Measurements from ENCODE around the gene IL17RA. TPM values are rescaled to one million over a fixed set of nuclear protein-coding genes. Genes with fewer than 3 reads are reported as not detected.

The IL17RA gene
- total and polyA plus RNA-seq, 2 of the 4 experiments (the other 2 are of a cell fraction): 5.2 to 15.3 TPM

GRCh38 chr22:17101475-17102296, 16.9 kb downstream of the IL17RA start:
- in situ Hi-C loops (cut with MboI; ENCODE audit: low sequenced_read_pairs) (no loop called here), intact Hi-C loops (cut with micrococcal nuclease) (no loop called here), dilution Hi-C loops (cut with HindIII; ENCODE audit: low sequenced_read_pairs, unreplicated experiment) (no loop called here)
- POLR2A ChIA-PET (ENCODE audit: unreplicated experiment): interaction anchor here (0.6 kb wide), 1 partner anchor 168 kb away, joined by 3 read pairs; no protein-coding TSS in a partner anchor
- H3K9me3 ChIP-seq (ENCODE audit: control insufficient read depth, insufficient read depth, low read length): no peaks in the 10 kb centered on the region
- H3K4me1 ChIP-seq (ENCODE audit: control insufficient read depth, insufficient read depth, low read length): no peaks in the 10 kb centered on the region
- no peak overlapping the region for H2BK5ac ChIP-seq (ENCODE audit: low read depth, low read length, poor library complexity, severe bottlenecking)
- H3K18ac ChIP-seq (ENCODE audit: low read depth, low read length): no peak overlapping the region
- H2AK9ac ChIP-seq (replicated peaks; ENCODE audit: low read depth, low read length, poor library complexity): no peak overlapping the region
- no peak overlapping the region for H2BK15ac ChIP-seq (ENCODE audit: low read depth, low read length)
- no peak overlapping the region for H3K27ac ChIP-seq (ENCODE audit: insufficient read depth, low read length)
- peaks cover 3 to 5% of the 10 kb centered on the region in 2 experiments; a peak in 2 of 4 replicates for H3K79me1 ChIP-seq (ENCODE audit: low read depth in 1 of 2, low read length in 2 of 2)
- H2BK120ac ChIP-seq (ENCODE audit: low read depth, low read length): no peak overlapping the region
- no peak for ATAC-seq (ENCODE audit: low read depth)
- no peak overlapping the region for H3K4ac ChIP-seq (ENCODE audit: low read depth, low read length)
- H4K91ac ChIP-seq (ENCODE audit: insufficient read depth, low read depth, low read length): no peak overlapping the region
- peaks cover 10% of the 10 kb centered on the region for H3K9me1 ChIP-seq (ENCODE audit: insufficient read depth, low read length)
- peaks cover 9% of the 10 kb centered on the region for H4K20me1 ChIP-seq (ENCODE audit: insufficient read depth, low read length)
- H3K14ac ChIP-seq (replicated peaks; ENCODE audit: low read depth, low read length): no peak overlapping the region
- H2AK5ac ChIP-seq (ENCODE audit: low read depth, low read length): no peak overlapping the region
- no peak overlapping the region for H4K5ac ChIP-seq (ENCODE audit: low read depth, low read length)
- no peaks in the 10 kb centered on the region for H3K27me3 ChIP-seq (ENCODE audit: control insufficient read depth, insufficient read depth, low read length)
- no peak overlapping the region for H4K8ac ChIP-seq (ENCODE audit: low read depth in 2 of 2, low read length in 2 of 2)
- DNase-seq: no peak
- no peak overlapping the region for H3K4me2 ChIP-seq (ENCODE audit: low read depth, low read length)
- BruUV-seq (replicated peaks): no TSS peak
- WGBS, 2 experiments (ENCODE audit: extremely low coverage in 2 of 2, insufficient read length in 1 of 2): 93% methylated on average over 6 of the region's 14 CpGs; no CpG with 5 or more reads in 1 of the 2 experiments
- no peak overlapping the region for H3K56ac ChIP-seq (ENCODE audit: extremely low read depth, insufficient read depth, low read length)
- no peak overlapping the region for H2BK20ac ChIP-seq (ENCODE audit: low read depth, low read length)
- CTCF ChIA-PET: interaction anchor here (0.5 kb wide), 1 partner anchor 53 kb away, joined by 3 read pairs; no protein-coding TSS in a partner anchor
- no peak for TF ChIP-seq MAZ (IDR thresholded peaks at IDR 0.05; ENCODE audit: borderline replicate concordance, low read depth, low read length)
- no peak for TF ChIP-seq MAFK (IDR thresholded peaks at IDR 0.05; ENCODE audit: low read depth, low read length)
- no peak for TF ChIP-seq SMC3 (IDR thresholded peaks at IDR 0.05; ENCODE audit: low read depth, low read length)
- TF ChIP-seq ELK1 (IDR thresholded peaks at IDR 0.05; ENCODE audit: borderline replicate concordance, low read depth, low read length): no peak
- TF ChIP-seq RCOR1 (IDR thresholded peaks at IDR 0.05; ENCODE audit: insufficient replicate concordance, low read length): no peak
- TF ChIP-seq NFE2L2 (IDR thresholded peaks at IDR 0.05; ENCODE audit: low read depth, low read length): no peak
- no peak for TF ChIP-seq POLR2A (IDR thresholded peaks at IDR 0.05; ENCODE audit: low read depth, low read length)
- no peak for TF ChIP-seq MXI1 (IDR thresholded peaks at IDR 0.05; ENCODE audit: borderline replicate concordance, low read depth, low read length)
- TF ChIP-seq RFX5 (IDR thresholded peaks at IDR 0.05; ENCODE audit: low read depth, low read length): no peak
- TF ChIP-seq, protein P1, sequence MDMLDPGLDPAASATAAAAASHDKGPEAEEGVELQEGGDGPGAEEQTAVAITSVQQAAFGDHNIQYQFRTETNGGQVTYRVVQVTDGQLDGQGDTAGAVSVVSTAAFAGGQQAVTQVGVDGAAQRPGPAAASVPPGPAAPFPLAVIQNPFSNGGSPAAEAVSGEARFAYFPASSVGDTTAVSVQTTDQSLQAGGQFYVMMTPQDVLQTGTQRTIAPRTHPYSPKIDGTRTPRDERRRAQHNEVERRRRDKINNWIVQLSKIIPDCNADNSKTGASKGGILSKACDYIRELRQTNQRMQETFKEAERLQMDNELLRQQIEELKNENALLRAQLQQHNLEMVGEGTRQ (IDR thresholded peaks at IDR 0.05; ENCODE audit: low read depth, low read length): no peak
- no peak for TF ChIP-seq BHLHE40 (IDR thresholded peaks at IDR 0.05; ENCODE audit: low read depth, low read length)
- TF ChIP-seq, protein P2, sequence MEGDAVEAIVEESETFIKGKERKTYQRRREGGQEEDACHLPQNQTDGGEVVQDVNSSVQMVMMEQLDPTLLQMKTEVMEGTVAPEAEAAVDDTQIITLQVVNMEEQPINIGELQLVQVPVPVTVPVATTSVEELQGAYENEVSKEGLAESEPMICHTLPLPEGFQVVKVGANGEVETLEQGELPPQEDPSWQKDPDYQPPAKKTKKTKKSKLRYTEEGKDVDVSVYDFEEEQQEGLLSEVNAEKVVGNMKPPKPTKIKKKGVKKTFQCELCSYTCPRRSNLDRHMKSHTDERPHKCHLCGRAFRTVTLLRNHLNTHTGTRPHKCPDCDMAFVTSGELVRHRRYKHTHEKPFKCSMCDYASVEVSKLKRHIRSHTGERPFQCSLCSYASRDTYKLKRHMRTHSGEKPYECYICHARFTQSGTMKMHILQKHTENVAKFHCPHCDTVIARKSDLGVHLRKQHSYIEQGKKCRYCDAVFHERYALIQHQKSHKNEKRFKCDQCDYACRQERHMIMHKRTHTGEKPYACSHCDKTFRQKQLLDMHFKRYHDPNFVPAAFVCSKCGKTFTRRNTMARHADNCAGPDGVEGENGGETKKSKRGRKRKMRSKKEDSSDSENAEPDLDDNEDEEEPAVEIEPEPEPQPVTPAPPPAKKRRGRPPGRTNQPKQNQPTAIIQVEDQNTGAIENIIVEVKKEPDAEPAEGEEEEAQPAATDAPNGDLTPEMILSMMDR (conservative IDR thresholded peaks at IDR 0.05; ENCODE audit: low read depth, low read length): no peak
- H3K36me3 ChIP-seq (ENCODE audit: control insufficient read depth, insufficient read depth, low read length): peaks cover 65% of the 10 kb centered on the region
- H2AFZ ChIP-seq (replicated peaks; ENCODE audit: low read length, poor library complexity): no peak overlapping the region
- H3K9ac ChIP-seq (ENCODE audit: low read depth, low read length): no peak overlapping the region
- H3K4me3 ChIP-seq (ENCODE audit: insufficient read depth, low read depth, low read length): no peak overlapping the region
- H3K23ac ChIP-seq (ENCODE audit: low read depth, low read length): no peak overlapping the region
